ENCODE results near the gene GTF3C2.

GTF3C2 gene

GRCh38 chr2:27312152-27312551 lies 44.4 kb downstream of the GTF3C2 start:
- Histone ChIP-seq H3K36me3 (ENCODE audit: insufficient read depth, low read length) (no peaks in the 10 kb centered on the region), H2AFZ (ENCODE audit: low read length) (no peak overlapping the region), H3K27me3 (ENCODE audit: insufficient read depth, low read length, poor library complexity, severe bottlenecking) (no peaks in the 10 kb centered on the region), H4K20me1 (ENCODE audit: insufficient read depth, low read length, poor library complexity, severe bottlenecking) (no peaks in the 10 kb centered on the region), H3K4me2 (ENCODE audit: low read depth, low read length, poor library complexity, severe bottlenecking) (no peak overlapping the region), H3K9ac (ENCODE audit: low read depth, low read length, poor library complexity, severe bottlenecking) (no peak overlapping the region), H3K4me1 (ENCODE audit: insufficient read depth, low read length, poor library complexity, severe bottlenecking) (peaks cover 9% of the 10 kb centered on the region), H3K4me3 (ENCODE audit: low read length, poor library complexity, severe bottlenecking) (no peak overlapping the region), H3K9me2 (replicated peaks; ENCODE audit: low read depth, low read length) (no peaks in the 10 kb centered on the region), H3K9me3 (ENCODE audit: insufficient read depth, low read depth, low read length) (no peaks in the 10 kb centered on the region), H3F3A (ENCODE audit: low read depth) (no peaks in the 10 kb centered on the region), H3K79me2 (ENCODE audit: insufficient read depth, low read length) (no peaks in the 10 kb centered on the region)
- TF ChIP-seq CTCF (conservative IDR thresholded peaks at IDR 0.05; ENCODE audit: low read length) (no peak), EZH2phosphoT487 (IDR thresholded peaks at IDR 0.05; ENCODE audit: borderline replicate concordance) (no peak)

GRCh38 chr2:27309651-27310050 lies 46.9 kb downstream of the GTF3C2 start:
- no peak overlapping the region for H2AFZ ChIP-seq (ENCODE audit: low read length)
- H3K36me3 ChIP-seq (ENCODE audit: insufficient read depth, low read length), result no peaks in the 10 kb centered on the region
- H3K9ac ChIP-seq (ENCODE audit: low read depth, low read length, poor library complexity, severe bottlenecking), result no peak overlapping the region
- peaks cover 4% of the 10 kb centered on the region for H3K4me1 ChIP-seq (ENCODE audit: insufficient read depth, low read length, poor library complexity, severe bottlenecking)
- no peaks in the 10 kb centered on the region for H3K9me3 ChIP-seq (ENCODE audit: insufficient read depth, low read depth, low read length)
- no peaks in the 10 kb centered on the region for H3K79me2 ChIP-seq (ENCODE audit: insufficient read depth, low read length)
- H3K9me2 ChIP-seq (replicated peaks; ENCODE audit: low read depth, low read length), result no peaks in the 10 kb centered on the region
- no peaks in the 10 kb centered on the region for H3K27me3 ChIP-seq (ENCODE audit: insufficient read depth, low read length, poor library complexity, severe bottlenecking)
- TF ChIP-seq EZH2phosphoT487 (IDR thresholded peaks at IDR 0.05; ENCODE audit: borderline replicate concordance) (no peak), CTCF (conservative IDR thresholded peaks at IDR 0.05; ENCODE audit: low read length) (no peak)
- H3K4me3 ChIP-seq (ENCODE audit: low read length, poor library complexity, severe bottlenecking), result no peak overlapping the region
- no peaks in the 10 kb centered on the region for H4K20me1 ChIP-seq (ENCODE audit: insufficient read depth, low read length, poor library complexity, severe bottlenecking)
- H3F3A ChIP-seq (ENCODE audit: low read depth), result no peaks in the 10 kb centered on the region
- no peak overlapping the region for H3K4me2 ChIP-seq (ENCODE audit: low read depth, low read length, poor library complexity, severe bottlenecking)

GRCh38 chr2:27308359-27308881 lies 48.1 kb downstream of the GTF3C2 start, which contains the start of gene UCN:
Gene UCN, minus strand, starts transcription at chr2:27308445. Its CDS starts 550 bp downstream, at chr2:27307895.
- Histone ChIP-seq H3K4me1 (ENCODE audit: insufficient read depth, low read length, poor library complexity, severe bottlenecking) (no peaks in the 10 kb centered on the region), H4K20me1 (ENCODE audit: insufficient read depth, low read length, poor library complexity, severe bottlenecking) (no peaks in the 10 kb centered on the region), H3K79me2 (ENCODE audit: insufficient read depth, low read length) (no peaks in the 10 kb centered on the region), H3K4me3 (ENCODE audit: low read length, poor library complexity, severe bottlenecking) (no peak within 1 kb of the TSS), H3K4me2 (ENCODE audit: low read depth, low read length, poor library complexity, severe bottlenecking) (no peak within 1 kb of the TSS), H3F3A (ENCODE audit: low read depth) (no peaks in the 10 kb centered on the region), H3K27me3 (ENCODE audit: insufficient read depth, low read length, poor library complexity, severe bottlenecking) (no peaks in the 10 kb centered on the region), H3K9ac (ENCODE audit: low read depth, low read length, poor library complexity, severe bottlenecking) (no peak within 1 kb of the TSS), H3K9me3 (ENCODE audit: insufficient read depth, low read depth, low read length) (no peaks in the 10 kb centered on the region), H3K9me2 (replicated peaks; ENCODE audit: low read depth, low read length) (no peaks in the 10 kb centered on the region), H2AFZ (ENCODE audit: low read length) (no peak within 1 kb of the TSS), H3K36me3 (ENCODE audit: insufficient read depth, low read length) (no peaks in the 10 kb centered on the region)
- TF ChIP-seq CTCF (conservative IDR thresholded peaks at IDR 0.05; ENCODE audit: low read length) (no peak), EZH2phosphoT487 (IDR thresholded peaks at IDR 0.05; ENCODE audit: borderline replicate concordance) (no peak)

Data from Loucy (cell line).